22Rv1 (cell line): ENCODE measurements around the gene IMP4.

ENCODE experiments used
- CTCF ChIP-seq: fragments of 450-650 bp; IDR thresholded peaks from 2 replicates; pipeline ENCODE4 v1.5.1; 2017; ENCODE audit warnings: mild to moderate bottlenecking
- ZFX ChIP-seq: fragments of 450-650 bp; IDR thresholded peaks from 2 replicates; pipeline ENCODE4 v1.6.1; 2017; ENCODE audit warnings: antibody characterized with exemption, borderline replicate concordance

- no peak for TF ChIP-seq CTCF
- no peak for TF ChIP-seq ZFX
Observed at GRCh38 chr2:130391058-130391871, 48.6 kb downstream of the IMP4 start.
